Endothelial cell of umbilical vein (primary cell): ENCODE measurements around the gene MRC2. TPM values are rescaled to one million over a fixed set of nuclear protein-coding genes. Genes with fewer than 3 reads are reported as not detected.

Experiments
- BruUV-seq: library from RNA; stranded (reverse); fragments of 400-500 nt; replicated peaks from 2 replicates; lab custom pipeline; 2021; lab: Mats Ljungman, UMichigan
- CTCF ChIA-PET: fragments of 300-600, 350-600 bp; sonication (Branson Sonifier 250); formaldehyde crosslinking; loops from one replicate; lab custom pipeline; 2021; ENCODE audit warnings: antibody characterized with exemption, inconsistent platforms; lab: Charles Lee
- POLR2A ChIA-PET: fragments of 300-600, 350-600 bp; sonication (Branson Sonifier 250); formaldehyde crosslinking; loops from one replicate; lab custom pipeline; 2021; ENCODE audit warnings: antibody characterized with exemption, inconsistent platforms; lab: Charles Lee
- DNase-seq: peaks from one replicate; pipeline ENCODE4 v3.0.0-alpha.2; 2011; ENCODE audit warnings: low read depth, low spot score
- FAIRE-seq: peaks from 2 replicates; lab custom pipeline; 2011; peaks lifted over from hg19 to GRCh38; lab: Jason Lieb, UNC
- H2AFZ ChIP-seq: 2 replicates; pipeline ENCODE4 v1.6.0; 2012; ENCODE audit warnings: low read depth, low read length, control low read depth, inconsistent platforms
- H3K27ac ChIP-seq: 2 replicates; pipeline ENCODE4 v1.5.1; 2011; ENCODE audit warnings: low read depth, mild to moderate bottlenecking, control low read depth, low read length, moderate library complexity; ENCODE audit not compliant: insufficient read depth
- H3K27me3 ChIP-seq, 2 experiments: 2 replicates each; pipeline versions ENCODE4 v1.6.0 to v1.6.1; 2011; ENCODE audit warnings: low read length in 2 of 2, mixed read lengths in 1 of 2; ENCODE audit not compliant: control insufficient read depth in 2 of 2, insufficient read depth in 2 of 2
- H3K36me3 ChIP-seq, 2 experiments: 2 replicates in 1 of 2; 3 replicates in 1 of 2; pipeline ENCODE4 v1.5.1; 2011; ENCODE audit warnings: low read length in 2 of 2, mild to moderate bottlenecking in 1 of 2, moderate library complexity in 1 of 2; ENCODE audit not compliant: control insufficient read depth in 2 of 2, insufficient read depth in 2 of 2; ENCODE audit errors: extremely low read depth in 1 of 2
- H3K4me1 ChIP-seq: 3 replicates; pipeline ENCODE4 v1.5.1; 2011; ENCODE audit warnings: mild to moderate bottlenecking, low read length; ENCODE audit not compliant: control insufficient read depth, insufficient read depth; ENCODE audit errors: extremely low read depth
- H3K4me2 ChIP-seq: 2 replicates; pipeline ENCODE4 v1.6.1; 2011; ENCODE audit warnings: low read length, control low read depth, mixed read lengths; ENCODE audit not compliant: insufficient read depth
- H3K4me3 ChIP-seq, 3 experiments: fragments of 200-600 bp in 1 of 3; sonication (generic), shearing (Covaris generic) in 1 of 3; replicated peaks in 1 of 3; 2 replicates each; pipeline ENCODE4 v1.5.1; 2011 to 2016; ENCODE audit warnings: control low read depth in 3 of 3, low read length in 3 of 3, mild to moderate bottlenecking in 2 of 3, inconsistent platforms in 1 of 3, low read depth in 1 of 3, moderate library complexity in 1 of 3; ENCODE audit not compliant: insufficient read depth in 1 of 3
- H3K79me2 ChIP-seq: 2 replicates; pipeline ENCODE4 v1.6.0; 2012; ENCODE audit warnings: low read length, inconsistent platforms; ENCODE audit not compliant: control insufficient read depth, insufficient read depth
- H3K9ac ChIP-seq: replicated peaks from 2 replicates; pipeline ENCODE3; 2011; ENCODE audit warnings: low read length, control low read depth; ENCODE audit not compliant: insufficient read depth; ENCODE audit errors: extremely low read depth
- H3K9me1 ChIP-seq: replicated peaks from 3 replicates; pipeline ENCODE4 v1.6.0; 2011; ENCODE audit warnings: mild to moderate bottlenecking, low read length; ENCODE audit not compliant: control insufficient read depth, insufficient read depth; ENCODE audit errors: extremely low read depth
- H3K9me3 ChIP-seq: replicated peaks from 2 replicates; pipeline ENCODE4 v1.5.1; 2012; ENCODE audit warnings: low read length, inconsistent platforms; ENCODE audit not compliant: control insufficient read depth, insufficient read depth
- H4K20me1 ChIP-seq: replicated peaks from 2 replicates; pipeline ENCODE3; 2011; ENCODE audit warnings: mild to moderate bottlenecking, low read length; ENCODE audit not compliant: control insufficient read depth, insufficient read depth; ENCODE audit errors: extremely low read depth
- CTCF ChIP-seq, 2 donors: IDR thresholded peaks; 1 replicate in 1 of 2; 2 replicates in 1 of 2; pipeline ENCODE4 v1.5.1; 2011; ENCODE audit warnings: low read length in 2 of 2, mild to moderate bottlenecking in 2 of 2, moderate library complexity in 2 of 2, control low read depth in 1 of 2, inconsistent platforms in 1 of 2, low read depth in 1 of 2; ENCODE audit not compliant: insufficient read depth in 1 of 2; ENCODE audit errors: extremely low read depth in 1 of 2
- EZH2 ChIP-seq: IDR thresholded peaks from 2 replicates; pipeline ENCODE4 v1.6.1; 2012; ENCODE audit warnings: borderline replicate concordance, low read depth, mild to moderate bottlenecking, moderate library complexity, low read length, inconsistent platforms; ENCODE audit not compliant: severe bottlenecking
- FOS ChIP-seq: IDR thresholded peaks from 2 replicates; pipeline ENCODE4 v1.6.1; 2011; ENCODE audit warnings: mild to moderate bottlenecking, low read length, moderate library complexity, borderline replicate concordance; ENCODE audit not compliant: insufficient read depth
- GATA2 ChIP-seq: IDR thresholded peaks from 2 replicates; pipeline ENCODE4 v1.7.0; 2011; ENCODE audit warnings: low read depth, mild to moderate bottlenecking, moderate library complexity, mixed read lengths, low read length; ENCODE audit not compliant: insufficient read length, insufficient read depth
- JUN ChIP-seq: IDR thresholded peaks from 2 replicates; pipeline ENCODE4 v1.6.1; 2011; ENCODE audit warnings: borderline replicate concordance, low read depth; ENCODE audit not compliant: insufficient read length, insufficient read depth
- MAX ChIP-seq: IDR thresholded peaks from 2 replicates; pipeline ENCODE4 v1.6.1; 2011; ENCODE audit not compliant: insufficient read depth, insufficient read length
- MYC ChIP-seq: IDR thresholded peaks from one replicate; pipeline ENCODE4 v1.6.1; 2011; ENCODE audit warnings: mild to moderate bottlenecking, low read depth, low read length
- POLR2A ChIP-seq: IDR thresholded peaks from 2 replicates; pipeline ENCODE4 v1.6.1; 2012; ENCODE audit warnings: low read depth, mild to moderate bottlenecking, control low read depth, low read length
- POLR2AphosphoS5 ChIP-seq: IDR thresholded peaks from 2 replicates; pipeline ENCODE4 v1.6.1; 2012; ENCODE audit warnings: low read depth, mild to moderate bottlenecking, control low read depth, low read length, moderate library complexity; ENCODE audit not compliant: insufficient read depth
- dilution Hi-C: fragments of 300-500 bp; cut with MboI; formaldehyde crosslinking; loops from one replicate; pipeline ENCODE4 v1.15.0; 2019; ENCODE audit warnings: low sequenced_read_pairs; ENCODE audit not compliant: extremely low pct_ligation_motif_present
- intact Hi-C: fragments of 100-400 bp; cut with micrococcal nuclease; formaldehyde crosslinking; loops from one replicate; pipeline ENCODE4 v1.10.0; 2022
- polyA plus RNA-seq, 4 experiments: library from polyadenylated mRNA; depleted of rRNA in 3 of 4; stranded (reverse) in 3 of 4; unstranded in 1 of 4; fragments of >200 nt; gene quantifications; 2 replicates each; pipeline versions ENCODE4 v1.2.1 to v1.2.3, GENCODE V29; 2011 to 2012; ENCODE audit warnings: missing spikeins in 1 of 4
- total RNA-seq: library from RNA; stranded (reverse); gene quantifications from 2 replicates; pipeline ENCODE4 v1.2.3, GENCODE V29; 2021

The MRC2 gene
- total and polyA plus RNA-seq, 2 donors (not counting 3 experiments of a cell fraction or from before 2014, with no cell fraction given) = 30.6 to 52.7 TPM

GRCh38 chr17:62671553-62671952 is 44.1 kb downstream of the MRC2 start:
- Histone ChIP-seq H3K27ac (no peak overlapping the region), H3K4me1 (no peaks in the 10 kb centered on the region), H3K79me2 (no peaks in the 10 kb centered on the region), H2AFZ (no peak overlapping the region), H3K36me3 (peaks cover 2 to 3% of the 10 kb centered on the region in 2 experiments), H3K9me1 (no peaks in the 10 kb centered on the region), H4K20me1 (no peaks in the 10 kb centered on the region), H3K4me3 (no peak overlapping the region), H3K27me3 (no peaks in the 10 kb centered on the region), H3K4me2 (no peak overlapping the region), H3K9me3 (no peaks in the 10 kb centered on the region), H3K9ac (no peak overlapping the region)
- dilution Hi-C loops (no loop called here), intact Hi-C loops (loop anchor here (5.0 kb wide), 1 partner anchor 44 kb away; the partner anchor contains the start of gene MRC2)
- no TSS peak for BruUV-seq
- ChIA-PET CTCF (interaction anchor here (0.7 to 6.1 kb wide), 20 partner anchors 9 to 762 kb away, joined by 3 to 69 read pairs (median 8); partner anchors contain the start of gene TANC2), POLR2A (no interaction called here)
- no peak for DNase-seq
- TF ChIP-seq CTCF (IDR thresholded peaks at IDR 0.05; ENCODE audit: extremely low read depth in 1 of 2, insufficient read depth in 1 of 2, low read depth in 1 of 2, low read length in 2 of 2) = no peak
- TF ChIP-seq GATA2 = no peak
- no peak for TF ChIP-seq MYC
- TF ChIP-seq JUN = no peak
- no peak for TF ChIP-seq MAX
- TF ChIP-seq EZH2 = no peak
- no peak for TF ChIP-seq POLR2AphosphoS5
- TF ChIP-seq POLR2A = no peak
- TF ChIP-seq FOS = no peak
- FAIRE-seq = no peak
